Osteocyte (in vitro differentiated cells): ENCODE data around the gene ERH. TPM values are rescaled to one million over a fixed set of nuclear protein-coding genes. Genes with fewer than 3 reads are reported as not detected.

ENCODE experiments used
- DNase-seq: peaks from one replicate; pipeline ENCODE4 v3.0.0; 2021; ENCODE audit warnings: mixed read lengths; ENCODE audit not compliant: unreplicated experiment; ENCODE audit errors: extremely low spot score
- H3K27ac Mint-ChIP-seq: one replicate; pipeline ENCODE4 v1.8.0; 2021; ENCODE audit warnings: mild to moderate bottlenecking, mixed read lengths; ENCODE audit not compliant: unreplicated experiment
- H3K27me3 Mint-ChIP-seq: one replicate; pipeline ENCODE4 v1.8.0; 2021; ENCODE audit warnings: mixed read lengths; ENCODE audit not compliant: unreplicated experiment
- H3K36me3 Mint-ChIP-seq: one replicate; pipeline ENCODE4 v1.8.0; 2021; ENCODE audit warnings: mixed read lengths; ENCODE audit not compliant: unreplicated experiment
- H3K4me1 Mint-ChIP-seq: one replicate; pipeline ENCODE4 v1.8.0; 2021; ENCODE audit warnings: mixed read lengths; ENCODE audit not compliant: unreplicated experiment
- H3K4me3 Mint-ChIP-seq: one replicate; pipeline ENCODE4 v1.8.0; 2021; ENCODE audit warnings: mild to moderate bottlenecking, moderate library complexity, mixed read lengths; ENCODE audit not compliant: unreplicated experiment
- H3K9me3 Mint-ChIP-seq: one replicate; pipeline ENCODE4 v1.8.0; 2021; ENCODE audit warnings: mixed read lengths; ENCODE audit not compliant: unreplicated experiment
- CTCF ChIP-seq: fragments of 200-600 bp; sonication (generic); IDR thresholded peaks from 2 replicates; pipeline ENCODE4 v1.5.0; 2021; ENCODE audit warnings: antibody characterized with exemption, mild to moderate bottlenecking, moderate library complexity
- total RNA-seq: library from RNA; stranded (reverse); gene quantifications from 2 replicates; pipeline ENCODE4 v1.2.1, GENCODE V29; 2021

ERH gene
- total RNA-seq, 1 donor from 2014 or later, result 211 TPM

DNA sequence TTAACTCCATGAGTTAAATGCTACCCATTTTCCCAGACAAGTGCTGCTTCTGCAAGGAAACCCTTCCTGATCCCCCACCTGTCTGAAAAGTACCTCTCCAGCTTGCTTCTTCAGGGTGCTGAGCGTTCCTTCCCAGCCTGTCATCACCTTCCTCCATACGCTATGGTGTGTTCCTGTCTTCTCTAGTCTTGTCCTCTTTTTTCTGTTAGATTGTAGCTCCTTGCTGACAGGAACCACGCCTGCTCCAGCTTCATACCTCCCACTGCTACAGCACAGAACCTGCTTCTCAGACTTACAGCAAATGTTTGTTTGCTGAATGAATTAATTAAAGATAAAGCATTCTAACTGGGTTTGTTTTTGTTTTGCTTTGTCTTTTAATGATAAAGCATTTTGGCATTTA lies 39.1 kb downstream of the ERH start:
- H3K27ac Mint-ChIP-seq, result no peak overlapping the region
- no peaks in the 10 kb centered on the region for H3K9me3 Mint-ChIP-seq
- no peak for TF ChIP-seq CTCF
- H3K27me3 Mint-ChIP-seq, result peaks cover 6% of the 10 kb centered on the region
- H3K4me3 Mint-ChIP-seq, result no peak overlapping the region
- H3K36me3 Mint-ChIP-seq, result peaks cover 4% of the 10 kb centered on the region
- H3K4me1 Mint-ChIP-seq, result peaks cover 10% of the 10 kb centered on the region
- no peak for DNase-seq

DNA sequence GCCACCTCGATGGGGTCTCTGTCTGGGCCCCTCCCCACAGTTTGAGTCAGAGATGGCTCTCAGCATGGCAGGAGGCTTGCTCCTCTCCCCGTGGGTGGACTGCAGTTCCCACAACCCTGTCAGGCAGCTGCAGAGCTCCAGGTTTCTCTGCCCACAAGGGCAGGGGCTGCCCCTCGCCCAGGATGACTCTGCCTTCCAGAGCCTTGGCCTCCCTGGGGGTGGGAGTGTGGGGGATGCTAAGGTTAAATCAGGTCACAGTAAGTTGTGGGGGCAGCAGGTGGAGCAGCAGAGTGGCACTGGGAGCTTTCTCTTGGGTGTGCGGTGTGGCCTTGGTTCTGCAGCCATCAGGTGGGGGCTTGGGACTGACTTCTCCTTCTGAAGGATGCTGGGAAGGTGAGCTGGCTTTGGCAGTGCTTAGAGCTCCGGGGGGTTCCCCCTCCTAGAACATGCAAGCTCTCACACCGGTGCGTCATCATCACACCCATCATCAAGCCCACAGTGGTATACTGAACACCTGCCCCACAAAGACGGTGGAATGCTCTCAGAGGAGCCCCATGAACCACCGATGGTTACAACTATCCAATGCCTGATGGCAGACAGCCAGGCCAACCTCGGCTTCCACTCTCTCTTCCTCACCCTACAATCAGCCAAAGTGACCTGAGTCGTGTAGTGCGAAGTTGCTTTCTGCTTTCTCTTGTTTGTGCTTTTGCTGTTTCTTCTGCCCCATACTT lies 39.7 kb downstream of the ERH start:
- Mint-ChIP-seq H3K36me3 (peaks cover 4% of the 10 kb centered on the region), H3K4me1 (peaks cover 10% of the 10 kb centered on the region), H3K27me3 (peaks cover 6% of the 10 kb centered on the region), H3K27ac (no peak overlapping the region), H3K4me3 (no peak overlapping the region), H3K9me3 (no peaks in the 10 kb centered on the region)
- DNase-seq, result no peak
- TF ChIP-seq CTCF, result no peak

DNA sequence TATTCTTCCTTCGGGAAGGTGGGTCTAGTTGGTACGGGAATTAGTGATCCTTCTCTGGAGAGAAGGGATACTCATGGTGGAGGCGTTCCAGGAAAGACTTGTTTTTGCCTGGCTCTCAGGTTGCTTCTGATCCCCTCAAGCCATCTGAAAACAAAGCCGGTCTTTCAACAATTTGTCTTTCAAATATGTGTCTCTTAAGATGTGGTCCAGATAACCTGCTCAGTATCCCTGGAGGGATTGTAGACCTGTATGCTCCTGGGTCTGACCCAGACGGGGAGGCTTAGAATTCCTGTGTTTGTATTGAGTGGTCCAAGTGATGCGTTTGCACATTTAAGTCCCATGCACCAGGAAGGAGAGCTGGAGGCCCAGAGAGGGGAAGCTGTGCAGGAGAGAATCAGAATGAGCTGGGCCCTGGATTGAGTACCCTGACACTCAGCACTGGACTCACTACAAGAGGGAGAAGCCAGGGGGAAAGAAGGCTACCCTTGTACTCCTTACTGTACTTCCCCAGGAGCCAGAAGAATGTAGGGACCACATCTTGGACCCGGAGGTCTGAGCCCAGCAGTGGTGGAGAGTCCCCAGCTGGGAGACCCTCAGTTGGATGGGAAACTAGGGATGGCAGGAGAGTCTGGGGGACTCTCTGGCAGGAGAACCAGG lies 40.4 kb downstream of the ERH start:
- Mint-ChIP-seq H3K27me3 (peaks cover 6% of the 10 kb centered on the region), H3K27ac (no peak overlapping the region), H3K4me1 (peaks cover 10% of the 10 kb centered on the region), H3K4me3 (no peak overlapping the region), H3K9me3 (no peaks in the 10 kb centered on the region), H3K36me3 (peaks cover 4% of the 10 kb centered on the region)
- DNase-seq, result no peak
- no peak for TF ChIP-seq CTCF

DNA sequence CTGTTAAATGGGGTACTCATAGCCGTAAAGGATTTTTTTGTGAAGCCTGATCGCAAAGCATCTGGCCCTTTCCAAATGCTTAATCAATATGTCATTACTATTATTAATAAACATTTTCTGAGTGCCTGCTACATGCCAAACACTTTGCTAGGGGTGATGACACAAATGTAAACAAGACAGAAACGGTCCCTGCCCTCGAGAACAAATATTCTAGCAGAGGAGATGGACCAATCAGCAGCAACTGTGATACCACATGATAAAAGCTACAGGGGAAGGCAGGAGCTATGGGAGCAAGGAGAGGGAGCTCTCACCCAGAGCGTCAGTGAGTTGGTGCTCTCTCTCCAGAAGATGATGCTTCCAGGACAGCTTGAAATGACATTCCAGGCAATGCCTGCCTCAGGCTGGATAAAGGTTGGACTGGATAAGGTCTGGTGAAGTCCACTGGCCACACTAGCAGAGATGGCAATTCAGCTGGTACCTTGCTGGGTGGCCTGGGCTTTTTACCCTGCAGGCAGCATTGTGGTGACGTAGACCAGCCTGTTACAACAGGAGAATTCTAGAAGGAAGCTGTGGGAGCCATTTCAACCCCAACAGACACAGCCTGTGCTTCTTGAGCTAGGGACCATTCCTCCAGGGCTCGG lies 41.1 kb downstream of the ERH start:
- Mint-ChIP-seq H3K27me3 (peaks cover 6% of the 10 kb centered on the region), H3K27ac (no peak overlapping the region), H3K36me3 (peaks cover 4% of the 10 kb centered on the region), H3K4me1 (peaks cover 10% of the 10 kb centered on the region), H3K9me3 (no peaks in the 10 kb centered on the region), H3K4me3 (no peak overlapping the region)
- DNase-seq, result no peak
- no peak for TF ChIP-seq CTCF
